ENCODE measurements around the gene SMOC2.

SMOC2 gene

DNA sequence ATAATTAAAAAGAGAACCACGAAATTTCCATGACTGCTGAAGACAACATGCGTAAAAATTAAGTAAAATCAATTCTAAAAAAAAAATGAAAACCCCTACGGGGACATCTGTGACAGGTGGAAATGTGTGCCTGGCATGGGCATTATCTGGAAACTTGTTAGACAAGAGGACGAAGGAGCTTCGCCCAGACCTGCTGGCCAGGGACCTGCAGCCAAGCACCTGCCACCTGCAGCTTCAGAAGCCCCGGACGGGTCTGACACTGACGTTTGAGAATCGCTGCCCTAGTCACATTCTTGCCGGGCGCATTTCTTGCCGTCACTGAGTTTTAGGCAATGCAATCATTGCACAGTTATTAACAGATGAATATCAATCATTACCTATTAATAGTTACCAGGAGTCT, 140.3 kb downstream of the SMOC2 start:
- no peak for DNase-seq

DNA sequence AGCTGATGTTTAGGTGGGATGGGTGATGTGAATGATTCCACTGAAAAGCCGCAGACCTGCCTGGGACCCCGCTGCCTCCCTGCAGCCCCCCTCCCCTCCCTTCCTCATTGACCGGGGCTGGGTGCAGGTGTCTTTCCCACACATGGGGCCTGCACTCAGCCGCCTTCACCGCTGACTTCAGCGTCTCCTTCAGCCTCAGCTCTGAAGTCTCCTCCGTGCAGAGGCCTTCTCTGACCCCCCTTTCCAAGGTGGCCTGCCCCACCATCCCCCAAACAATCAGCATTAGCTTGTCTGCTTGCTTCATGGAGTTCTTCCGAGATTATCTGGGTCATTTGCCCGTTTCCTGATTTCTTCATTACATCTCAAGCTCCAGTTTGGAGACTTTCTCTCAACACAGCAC, 140.7 kb downstream of the SMOC2 start:
- no peak for DNase-seq

DNA sequence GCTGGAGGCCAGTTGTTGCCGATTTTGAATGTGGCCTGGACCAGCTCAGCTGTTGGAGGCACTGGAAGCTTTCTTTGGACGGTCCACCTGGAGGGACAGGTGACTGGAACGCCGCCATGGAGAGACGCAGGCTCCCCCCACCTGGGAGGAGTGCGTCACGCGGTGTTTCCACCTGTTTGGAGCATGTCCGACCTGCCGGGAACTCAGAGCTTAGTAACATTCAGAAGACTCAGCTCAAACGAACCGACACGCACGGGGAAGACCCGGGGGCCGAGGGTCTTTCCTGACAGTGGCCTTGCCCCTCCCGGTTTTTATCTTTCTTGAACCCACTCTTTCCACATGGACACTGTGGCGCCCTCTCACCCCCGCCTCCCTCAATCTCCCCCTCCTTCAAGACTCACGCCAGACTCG, 141.6 kb downstream of the SMOC2 start:
- DNase-seq = no peak

DNA sequence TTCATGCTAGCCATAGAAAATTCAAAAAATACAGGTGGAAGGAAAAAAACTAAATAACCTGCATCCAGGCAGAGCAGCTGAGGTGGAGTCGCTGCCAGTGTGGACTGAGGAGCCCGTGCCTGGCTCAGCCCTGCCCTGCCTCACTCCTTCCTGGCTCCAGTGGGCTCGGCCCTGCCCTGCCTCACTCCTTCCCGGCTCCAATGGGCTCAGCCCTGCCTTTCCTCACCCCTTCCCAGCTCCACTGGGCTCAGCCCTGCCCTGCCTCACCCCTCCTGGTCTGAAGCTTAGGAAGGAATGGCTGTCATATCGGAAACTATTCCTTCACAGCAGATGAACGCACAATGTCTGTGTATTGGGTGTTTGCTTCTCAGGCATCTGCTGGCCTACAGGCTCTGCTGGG, 142.1 kb downstream of the SMOC2 start:
- DNase-seq = no peak

DNA sequence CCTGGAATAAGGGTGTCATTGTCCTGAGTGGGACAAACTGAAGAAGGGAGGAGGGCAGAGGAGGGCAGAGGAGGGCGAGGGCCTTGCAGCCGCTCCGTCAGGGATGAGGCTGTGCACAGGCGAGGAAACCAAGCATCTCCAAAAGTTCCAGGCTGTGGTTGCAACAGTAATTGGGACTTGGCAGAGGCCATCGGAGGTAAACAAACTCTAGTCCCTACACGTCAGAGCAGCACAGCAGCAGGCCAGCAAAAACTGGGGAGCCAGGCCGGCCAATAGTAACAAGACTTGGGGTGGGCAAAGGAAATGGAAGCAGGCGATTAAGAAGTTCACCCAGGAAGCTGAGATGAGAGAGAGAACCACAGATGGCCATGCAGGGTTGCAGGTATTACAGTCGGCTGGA, 142.8 kb downstream of the SMOC2 start:
- DNase-seq = no peak

DNA sequence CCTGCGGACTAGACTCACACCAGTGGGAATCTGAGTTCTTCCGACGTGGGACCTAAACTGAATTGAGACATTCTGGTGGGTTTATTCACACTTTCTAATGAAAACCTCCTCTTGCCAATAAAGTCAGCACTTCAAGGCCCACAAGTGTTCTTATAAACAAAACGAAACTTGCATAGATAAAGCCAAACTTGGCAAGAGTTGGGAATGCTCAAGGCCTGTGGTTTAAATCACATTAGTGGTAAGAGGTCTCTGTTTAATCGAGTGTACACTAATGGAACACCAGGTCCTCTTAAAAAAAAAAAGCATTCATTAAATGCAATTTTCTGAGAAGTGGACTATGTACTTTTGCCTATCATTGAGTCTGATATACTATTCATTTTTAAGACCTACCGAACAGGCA, 143.3 kb downstream of the SMOC2 start:
- no peak for DNase-seq

DNA sequence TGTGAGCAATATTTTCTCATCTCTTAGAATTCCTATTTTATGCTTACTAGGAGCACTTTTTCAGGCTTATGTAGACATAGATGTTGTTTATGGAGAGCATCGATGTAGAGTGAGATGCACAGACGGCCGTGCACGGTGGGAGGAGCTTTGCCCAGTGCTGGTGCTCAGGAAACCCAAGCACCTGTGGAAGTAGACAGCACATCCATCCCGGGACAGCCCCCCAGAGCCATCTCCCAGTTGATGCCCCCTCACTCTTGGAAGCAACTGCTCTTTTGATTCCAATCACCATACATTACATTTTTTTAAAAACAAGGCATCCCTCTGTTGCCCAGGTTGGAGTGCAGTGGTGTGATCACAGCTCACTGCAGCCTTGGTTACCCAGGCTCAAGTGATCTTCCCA, 143.7 kb downstream of the SMOC2 start:
- no peak for DNase-seq

DNA sequence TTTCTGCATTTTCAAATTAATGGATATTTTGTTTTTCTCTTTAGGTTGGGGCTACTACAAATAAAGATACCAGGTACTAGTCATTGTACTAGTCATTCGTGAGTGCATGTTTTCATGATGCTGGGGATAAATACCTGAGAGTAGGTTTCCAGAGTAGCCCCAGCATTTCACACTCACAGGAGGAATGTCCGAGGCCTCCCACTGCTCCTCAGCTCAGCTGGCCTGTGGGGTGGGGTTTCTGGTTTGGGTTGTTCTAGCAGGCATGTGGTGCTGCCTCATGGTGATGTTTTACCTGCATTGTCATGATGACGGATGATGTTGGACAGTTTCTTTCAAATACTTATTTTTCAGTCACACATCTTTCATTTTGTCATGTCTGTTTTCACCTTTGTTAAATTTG, 144.5 kb downstream of the SMOC2 start:
- no peak for DNase-seq

DNA sequence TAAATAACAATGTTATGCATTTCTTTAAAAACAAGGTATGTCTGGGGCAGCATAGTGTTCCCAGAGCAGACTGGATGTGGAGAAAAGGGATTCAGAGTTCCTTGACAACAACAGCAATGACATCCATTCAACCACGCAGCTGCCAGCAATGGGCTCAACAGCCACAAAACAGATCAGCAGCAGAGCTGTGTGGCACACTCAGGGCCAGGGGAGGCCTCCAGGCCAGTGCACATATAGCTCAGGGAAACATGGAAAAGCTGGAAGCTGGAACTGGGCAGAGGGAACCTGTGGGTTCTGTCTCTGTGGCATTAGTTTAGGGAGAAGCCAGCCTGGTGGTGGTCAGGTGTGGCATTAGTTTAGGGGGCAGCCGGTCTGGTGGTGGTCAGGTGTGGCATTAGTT, 148.3 kb downstream of the SMOC2 start:
- DNase-seq = no peak

DNA sequence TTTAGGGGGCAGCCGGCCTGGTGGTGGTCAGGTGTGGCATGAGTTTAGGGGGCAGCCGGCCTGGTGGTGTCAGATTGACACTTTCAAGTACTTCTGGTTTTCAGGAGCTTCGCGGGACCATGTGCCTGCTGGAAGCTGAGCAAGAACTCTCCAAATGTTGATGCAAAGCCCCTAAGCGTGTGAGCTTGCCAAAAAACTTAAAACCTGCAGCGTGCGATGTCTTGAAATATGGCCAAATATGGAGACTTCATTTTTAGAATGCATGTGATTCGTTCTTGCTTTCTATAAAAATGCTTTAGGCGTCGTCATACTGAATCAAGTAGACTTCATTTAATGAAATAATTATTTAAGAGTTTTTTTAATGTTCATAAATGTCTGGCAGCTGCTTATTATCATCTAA, 149.4 kb downstream of the SMOC2 start:
- DNase-seq = no peak

DNA sequence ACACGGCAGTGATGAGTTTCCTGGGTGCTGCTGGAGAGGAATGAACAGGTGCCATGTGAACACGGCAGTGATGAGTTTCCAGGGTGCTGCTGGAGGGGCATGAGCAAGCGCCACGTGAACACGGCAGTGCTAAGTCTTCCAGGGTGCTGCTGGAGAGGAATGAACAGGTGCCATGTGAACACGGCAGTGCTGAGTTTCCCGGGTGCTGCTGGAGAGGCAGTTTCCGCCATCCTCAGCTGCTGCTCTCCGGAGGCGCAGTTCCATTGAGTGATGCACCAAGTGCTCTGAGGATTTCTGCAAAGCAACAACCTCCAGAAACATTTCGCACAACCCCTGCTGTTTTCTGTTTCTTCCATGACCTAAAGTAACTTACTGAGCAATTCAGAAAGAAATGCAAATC, 155.4 kb downstream of the SMOC2 start:
- DNase-seq = no peak

DNA sequence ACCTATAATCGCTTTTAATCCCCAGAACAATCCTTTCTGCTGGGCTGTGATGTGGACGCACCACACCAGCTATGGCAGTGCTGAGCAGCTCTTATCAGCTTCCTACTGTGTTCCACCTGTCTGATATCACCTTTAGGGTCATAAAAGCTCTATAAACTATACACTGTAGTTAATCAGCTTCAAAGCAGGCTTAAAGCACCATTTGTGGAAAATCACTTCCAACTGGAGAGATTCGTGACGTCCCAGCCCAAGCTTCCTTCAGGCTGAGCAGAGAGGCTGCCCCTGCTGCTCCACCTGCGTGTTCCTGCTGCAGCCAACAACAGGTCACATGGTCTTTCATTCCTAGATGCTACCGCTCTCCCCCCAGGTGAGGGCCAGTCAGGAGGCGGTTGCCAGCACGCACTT, 156.5 kb downstream of the SMOC2 start:
- no peak for DNase-seq

DNA sequence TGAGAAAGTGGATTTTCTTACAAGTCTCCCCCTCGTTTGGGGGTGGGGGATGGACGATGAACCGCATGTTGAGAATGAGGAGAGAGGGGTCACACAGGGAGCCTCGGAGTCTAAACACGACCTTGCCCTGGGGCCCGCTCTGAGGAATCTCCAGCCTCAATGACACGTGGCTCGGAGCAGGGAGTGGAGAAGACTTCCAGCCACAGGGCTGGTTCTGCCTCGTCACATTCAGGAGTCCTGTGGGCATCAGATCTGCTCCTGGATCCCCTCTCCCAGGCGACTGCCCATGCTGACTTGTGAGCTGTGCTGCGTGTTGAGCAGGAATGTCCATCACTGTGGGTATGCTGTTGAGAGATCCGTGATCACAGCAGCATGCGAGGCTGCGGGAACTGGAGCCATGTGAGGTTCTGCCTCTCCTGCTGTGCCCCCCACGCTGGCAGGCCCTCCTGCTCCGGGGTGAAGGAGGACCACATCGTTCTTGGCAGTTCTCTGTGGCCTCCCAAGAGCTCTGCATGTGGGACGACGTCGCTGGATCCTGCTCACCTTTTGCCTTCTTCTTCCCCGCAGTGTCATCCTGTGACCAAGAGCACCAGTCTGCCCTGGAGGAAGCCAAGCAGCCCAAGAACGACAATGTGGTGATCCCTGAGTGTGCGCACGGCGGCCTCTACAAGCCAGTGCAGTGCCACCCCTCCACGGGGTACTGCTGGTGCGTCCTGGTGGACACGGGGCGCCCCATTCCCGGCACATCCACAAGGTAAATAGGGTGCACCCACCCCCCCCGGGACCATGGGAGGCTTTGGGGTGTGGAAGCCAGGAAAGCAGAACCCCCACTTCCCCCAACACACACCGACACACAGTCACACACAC, 157.5 kb downstream of the SMOC2 start:
- no peak for DNase-seq

DNA sequence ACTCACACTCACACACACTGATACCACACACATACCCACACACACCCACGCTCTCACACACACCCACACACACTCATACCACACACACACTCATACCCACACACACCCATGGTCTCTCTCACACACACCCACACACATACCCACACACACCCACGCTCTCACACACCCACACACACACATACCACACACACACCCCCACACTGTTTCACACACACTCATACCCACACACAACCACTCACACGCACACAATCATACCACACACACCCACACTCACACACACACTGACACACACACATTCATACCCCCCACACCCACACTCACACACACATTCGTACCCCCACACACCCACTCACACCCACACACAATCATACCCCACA, 158.1 kb downstream of the SMOC2 start:
- no peak for DNase-seq

DNA sequence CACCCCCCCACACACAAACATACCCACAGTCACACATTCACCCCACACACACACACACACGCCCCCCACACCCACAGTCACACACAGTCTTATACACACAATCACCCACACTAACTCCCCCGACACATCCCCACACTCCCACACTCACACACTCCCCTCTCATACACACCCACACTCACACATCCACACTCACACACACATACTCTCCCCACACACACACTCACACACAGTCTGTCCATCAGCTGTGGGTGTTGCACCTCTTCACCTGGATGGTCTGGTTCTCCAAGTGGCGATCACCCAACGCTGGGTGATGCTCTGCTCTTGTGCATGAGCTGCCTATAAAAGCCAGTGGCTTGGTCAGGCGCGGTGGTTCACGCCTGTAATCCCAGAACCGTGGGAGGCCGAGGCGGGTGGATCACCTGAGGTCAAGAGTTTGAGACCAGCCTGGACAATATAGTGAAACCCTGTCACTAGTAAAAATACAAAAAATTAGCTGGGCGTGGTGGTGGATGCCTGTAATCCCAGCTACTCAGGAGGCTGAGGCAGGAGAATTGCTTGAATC, 158.9 kb downstream of the SMOC2 start:
- no peak for DNase-seq

DNA sequence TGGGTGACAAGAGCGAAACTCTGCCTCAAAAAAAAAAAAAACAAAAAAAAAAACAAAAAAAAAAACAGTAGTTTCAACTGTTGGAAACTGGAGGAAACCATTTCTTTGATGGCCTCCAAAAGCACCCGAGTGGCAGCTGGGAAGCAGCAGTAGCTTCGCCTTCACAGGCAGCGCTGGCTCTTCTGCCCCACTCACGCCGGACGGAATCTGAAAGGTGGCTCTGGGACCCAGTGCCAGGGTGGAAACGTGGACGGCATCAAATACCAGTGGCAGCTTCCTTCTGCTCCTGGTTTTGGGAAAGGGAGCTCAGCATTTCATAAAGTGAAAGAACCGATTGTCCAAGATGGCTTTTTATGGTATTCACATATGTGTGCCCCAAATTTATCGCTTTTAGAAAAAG, 159.4 kb downstream of the SMOC2 start:
- no peak for DNase-seq

DNA sequence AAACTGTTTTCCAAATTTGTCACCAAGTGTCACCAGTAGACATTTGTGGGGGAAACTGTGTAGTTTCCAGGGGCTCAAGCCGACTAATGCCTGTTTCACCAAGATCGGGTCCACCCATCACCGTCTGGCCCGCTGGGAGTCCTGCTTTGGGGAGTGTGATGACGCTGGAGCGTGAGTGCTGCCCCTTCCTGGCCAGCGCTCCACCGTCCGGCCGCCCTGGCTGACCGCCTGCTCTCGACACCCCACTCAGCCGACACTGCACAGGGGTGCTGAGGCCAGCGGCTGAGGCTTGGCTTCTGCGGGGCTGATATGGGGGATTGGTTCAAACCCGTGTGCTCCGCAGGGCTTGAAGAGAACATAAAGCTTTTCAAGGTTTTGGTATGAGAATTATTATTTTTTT, 160.1 kb downstream of the SMOC2 start:
- DNase-seq = no peak

DNA sequence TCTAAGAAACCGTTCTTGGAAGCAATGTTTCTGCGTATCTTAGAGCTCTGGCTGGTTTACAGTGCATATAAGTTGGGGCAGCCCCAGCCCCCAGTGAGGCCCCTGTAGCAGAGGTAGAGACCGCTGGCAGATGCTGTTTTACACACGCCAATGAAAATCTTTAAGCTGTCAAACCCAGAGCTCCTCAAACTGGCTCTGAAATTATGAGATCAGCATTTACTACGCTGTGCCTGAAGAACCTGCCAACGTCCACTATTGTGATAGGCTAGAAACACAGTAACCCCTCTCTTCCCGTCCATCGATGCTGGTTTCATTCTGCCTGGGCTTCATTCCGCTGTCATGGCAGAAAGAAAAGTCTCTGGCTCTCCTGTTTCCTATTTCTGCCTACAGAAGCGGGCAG, 160.6 kb downstream of the SMOC2 start:
- no peak for DNase-seq

DNA sequence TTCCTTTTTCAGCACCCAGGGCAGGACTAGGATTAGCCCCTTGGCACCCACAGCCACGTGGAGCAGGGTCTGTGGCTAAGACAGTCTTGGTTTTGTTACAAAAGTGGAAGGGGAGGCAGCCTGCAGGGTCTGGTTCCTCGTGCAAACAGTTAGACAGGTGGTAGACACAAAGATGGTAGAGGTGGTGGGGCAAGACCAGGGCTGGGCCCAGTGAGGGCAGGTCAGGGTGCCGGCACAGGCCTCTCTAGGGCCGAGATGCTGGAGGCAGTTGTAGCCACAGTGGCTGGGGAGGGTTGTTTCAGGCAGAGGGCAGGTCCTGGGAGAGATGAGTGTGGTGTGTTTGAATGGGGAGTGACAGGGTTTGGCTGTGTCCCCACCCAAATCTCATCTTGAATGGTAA, 161.6 kb downstream of the SMOC2 start:
- no peak for DNase-seq

DNA sequence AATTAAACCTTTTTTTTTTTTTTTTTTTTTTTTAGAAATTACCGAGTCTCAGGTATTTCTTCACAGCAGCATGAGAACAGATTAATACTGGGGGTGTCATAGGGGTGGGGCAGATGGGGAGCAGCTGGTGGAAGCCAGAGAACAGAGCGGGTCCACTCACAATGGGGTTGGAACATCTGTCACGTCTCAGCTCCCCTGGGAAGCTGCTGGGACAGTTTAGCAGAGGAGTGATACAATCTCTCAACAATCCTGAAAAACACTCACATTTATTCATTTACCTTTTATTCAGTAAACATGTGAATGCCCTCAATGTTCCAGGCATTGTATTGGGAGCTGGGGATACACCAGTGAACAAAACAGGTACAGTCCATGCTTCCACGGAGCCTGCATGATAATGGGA, 162.2 kb downstream of the SMOC2 start:
- DNase-seq = no peak

DNA sequence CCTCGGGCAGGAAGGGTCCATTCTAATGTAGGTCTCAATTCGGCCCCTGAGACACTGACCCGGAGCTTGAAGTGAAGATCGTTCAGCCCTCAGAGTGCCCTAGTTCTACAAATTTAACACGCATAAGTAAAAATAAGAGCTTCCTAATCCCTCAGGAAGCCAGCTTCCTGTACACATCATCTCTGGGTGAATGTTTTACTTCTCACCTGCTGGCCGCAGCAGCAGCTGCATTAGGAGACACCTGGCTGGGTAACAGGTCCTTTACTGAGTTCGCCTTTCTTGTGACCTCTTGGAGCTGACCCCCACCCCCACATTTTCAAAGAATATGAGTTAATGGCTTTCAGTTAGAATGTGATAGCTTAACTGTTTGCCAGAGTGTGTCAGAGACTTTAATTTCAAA, 165.0 kb downstream of the SMOC2 start:
- no peak for DNase-seq

DNA sequence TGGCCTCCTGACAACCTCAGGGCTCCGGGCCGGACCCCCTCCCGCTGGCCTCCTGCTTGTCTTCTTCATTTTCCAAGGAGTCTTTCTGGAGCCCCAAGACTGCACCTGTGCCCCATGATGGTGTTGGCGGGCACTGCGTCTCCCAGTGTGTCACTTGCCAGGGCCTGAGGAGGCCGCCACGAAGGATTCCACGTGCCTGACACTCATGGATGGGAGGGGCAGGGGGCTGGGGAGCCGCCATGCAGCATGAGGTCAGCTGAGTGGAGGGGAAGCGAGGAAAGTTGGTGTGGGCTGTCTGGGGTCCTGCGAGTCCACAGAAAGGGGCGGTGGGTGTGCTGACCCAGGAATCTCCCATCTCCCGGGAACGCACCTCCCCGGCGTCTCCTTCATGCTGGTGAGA, 165.7 kb downstream of the SMOC2 start:
- no peak for DNase-seq

DNA sequence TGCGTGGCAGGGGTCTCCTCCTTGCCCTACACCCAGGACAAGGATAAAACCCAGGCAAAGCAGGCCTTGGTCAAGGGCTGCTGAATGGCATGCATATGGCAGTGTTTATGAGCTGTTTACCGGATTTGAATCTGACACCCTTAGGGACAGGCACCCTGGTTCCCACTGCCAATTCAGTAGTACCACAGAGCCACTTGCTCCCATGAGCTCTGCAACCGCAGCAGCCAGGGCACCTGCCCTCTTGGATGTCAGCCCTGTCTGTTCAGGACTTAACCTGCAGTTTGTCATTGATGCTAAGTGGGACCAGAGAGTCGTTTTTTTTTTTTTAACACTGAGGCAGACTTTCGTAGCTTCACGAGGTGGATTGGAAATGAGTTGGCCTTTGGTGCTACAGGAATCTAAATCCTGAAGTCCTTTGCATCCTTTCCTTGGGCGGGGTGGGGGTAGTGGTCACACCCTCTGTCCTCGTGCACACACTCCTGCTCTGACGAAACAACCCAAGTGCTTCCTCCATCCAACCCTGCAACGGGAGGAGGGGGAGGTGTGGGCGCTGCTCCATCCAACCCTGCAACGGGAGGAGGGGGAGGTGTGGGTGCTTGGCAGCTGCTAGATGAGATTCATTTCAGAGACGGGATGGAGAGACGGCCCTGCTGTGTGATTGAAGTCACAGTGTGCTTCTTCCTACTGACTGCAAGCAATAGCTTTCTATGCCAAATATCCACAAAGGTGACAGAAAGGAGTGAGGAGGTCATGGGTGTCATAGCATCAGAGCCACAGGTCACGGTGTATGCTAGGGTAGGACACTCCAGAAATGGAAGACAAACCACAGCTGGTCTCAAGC, 166.5 kb downstream of the SMOC2 start:
- no peak for DNase-seq

DNA sequence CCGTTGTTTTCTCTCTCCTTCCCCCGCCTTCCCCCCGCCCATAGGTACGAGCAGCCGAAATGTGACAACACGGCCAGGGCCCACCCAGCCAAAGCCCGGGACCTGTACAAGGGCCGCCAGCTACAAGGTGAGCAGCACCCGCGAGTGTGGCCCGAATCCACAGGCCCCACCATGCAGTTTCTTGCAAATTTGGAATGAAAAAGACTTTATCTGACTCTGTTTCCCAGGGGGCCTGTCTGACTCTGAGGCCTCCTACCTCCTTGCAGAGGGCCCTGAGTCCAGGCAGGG, 167.1 kb downstream of the SMOC2 start:
- DNase-seq = no peak
